Ecto neural progenitor cell (in vitro differentiated cells): Measurements from ENCODE around the gene ATRIP.
"Not testable (repeated sequence)": the region's sequence is repeated elsewhere in the genome, so short reads cannot be mapped to it uniquely, and the experiment has no call there.

Experiments used
- DNase-seq: peaks from one replicate; pipeline ENCODE4 v3.0.0-alpha.2; 2018; ENCODE audit warnings: low spot score

The ATRIP gene

DNA sequence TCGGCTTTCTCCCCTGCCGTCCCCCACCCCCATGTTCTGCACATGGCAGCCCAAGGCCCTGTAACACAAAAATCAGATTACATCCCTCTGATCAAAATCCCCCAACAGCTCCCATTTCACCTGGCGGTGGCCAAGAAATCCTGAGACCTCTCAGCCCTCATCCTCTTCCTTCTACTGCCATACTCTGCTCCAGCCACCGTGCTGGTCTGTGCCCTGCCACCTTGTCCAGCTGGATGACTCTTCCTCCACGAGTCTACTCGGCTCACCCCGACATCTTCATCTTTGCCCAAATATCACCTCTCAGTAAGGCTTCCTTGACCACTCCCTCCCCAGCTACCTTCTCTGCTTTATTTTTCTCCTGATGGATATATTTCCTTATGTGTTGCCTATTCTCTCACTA is 9.7 kb upstream of the ATRIP start:
- peak; percentile 41 for DNase-seq

DNA sequence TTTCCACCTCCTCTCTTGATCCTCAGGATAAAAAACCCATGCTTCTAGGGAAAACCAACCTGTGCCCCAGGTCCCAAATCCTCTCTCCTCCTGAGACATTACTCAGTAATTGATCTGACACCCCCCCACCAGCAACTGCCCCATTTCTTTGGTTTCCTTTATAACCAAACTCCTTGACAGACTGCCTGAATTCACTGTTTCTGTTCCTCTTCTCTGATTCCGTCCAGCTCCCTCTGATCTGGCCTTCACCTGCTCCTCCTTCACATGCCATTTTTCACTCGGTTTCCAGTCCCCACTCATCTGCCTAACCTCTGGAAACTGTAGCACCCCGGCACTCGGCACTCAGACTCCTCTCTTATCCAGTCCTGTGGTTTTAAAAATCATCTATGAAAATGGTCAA is 8.7 kb upstream of the ATRIP start:
- DNase-seq: no peak

DNA sequence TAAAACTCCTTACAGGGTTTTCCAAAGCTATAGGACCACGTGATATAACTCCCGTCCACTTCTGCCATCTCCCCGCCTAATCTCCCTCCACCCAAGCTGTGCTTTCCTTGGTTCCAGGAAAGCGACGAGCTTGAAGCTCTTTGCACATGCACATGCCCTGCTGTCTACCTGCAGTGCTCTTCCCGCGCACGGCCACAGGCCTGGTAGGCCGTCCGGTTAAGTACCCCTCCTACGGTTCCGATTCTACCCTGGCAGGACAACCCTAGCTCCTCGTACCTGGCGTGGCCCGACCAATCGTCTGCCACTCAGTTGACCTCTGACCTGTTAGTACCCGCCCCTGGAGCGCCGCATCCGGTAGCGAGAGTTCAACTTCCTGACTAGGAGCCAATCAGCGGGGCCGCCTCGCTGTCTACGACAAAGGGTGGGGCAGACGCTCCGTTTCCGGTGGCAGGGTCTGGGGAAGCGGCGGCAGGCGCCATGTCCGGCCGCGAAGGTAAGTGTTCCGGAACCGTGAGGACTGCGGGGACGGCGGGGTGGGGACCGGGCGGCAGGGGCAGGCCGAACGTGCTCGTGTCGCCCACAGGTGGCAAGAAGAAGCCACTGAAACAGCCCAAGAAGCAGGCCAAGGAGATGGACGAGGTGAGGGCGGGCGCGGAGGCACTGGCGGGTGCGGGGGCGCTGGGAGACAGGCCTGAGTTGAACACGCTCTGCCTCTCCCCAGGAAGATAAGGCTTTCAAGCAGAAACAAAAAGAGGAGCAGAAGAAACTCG is 6.5 kb upstream of the ATRIP start, which contains the start of the genes CCDC51 and TMA7:
Gene CCDC51, minus strand, starts transcription at position 300 of the 770 bp plus-strand sequence. CDS start 4,991 bp downstream, outside the sequence.
Gene TMA7, plus strand, starts transcription at position 438 of the 770 bp plus-strand sequence. Its CDS starts 40 bp downstream, at position 478.
- DNase-seq: peak; percentile 99

DNA sequence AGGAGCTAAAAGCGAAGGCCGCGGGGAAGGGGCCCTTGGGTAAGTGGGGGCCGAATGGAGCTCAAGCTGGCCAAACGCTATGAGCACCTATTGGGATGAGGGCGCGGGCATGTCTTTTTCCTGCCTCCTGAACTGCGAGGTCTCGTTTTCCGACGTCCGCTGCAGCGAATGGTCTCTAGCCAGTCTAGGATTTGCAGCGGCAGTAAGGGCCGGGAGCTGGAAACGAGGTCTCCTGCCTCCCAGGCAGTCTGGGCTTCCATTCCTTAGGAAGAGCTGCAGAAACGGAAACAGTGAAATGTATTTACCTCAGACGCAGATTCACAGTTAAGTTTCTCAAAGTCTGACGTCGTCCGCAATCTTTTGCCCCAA is 6.0 kb upstream of the ATRIP start:
- no peak for DNase-seq

DNA sequence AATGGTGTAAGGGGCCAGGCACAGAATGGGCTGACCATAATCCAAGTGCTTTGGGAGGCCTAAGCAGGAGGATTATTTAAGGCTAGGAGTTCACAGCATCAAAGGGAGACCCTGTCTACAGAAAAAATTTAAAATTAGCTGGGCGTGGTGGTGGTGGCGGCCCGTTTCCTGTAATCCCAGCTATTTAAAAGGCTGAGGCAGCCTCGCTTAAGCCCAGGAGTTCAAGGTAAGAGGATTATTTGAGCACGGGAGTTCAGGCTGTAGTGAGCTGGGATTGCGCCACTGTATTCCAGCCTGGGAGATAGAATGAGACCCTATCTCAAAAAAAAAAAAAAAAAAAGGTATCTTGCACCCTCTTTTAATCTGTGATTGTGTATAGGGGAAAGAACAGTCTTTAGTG is 4.6 kb upstream of the ATRIP start:
- DNase-seq: no peak

DNA sequence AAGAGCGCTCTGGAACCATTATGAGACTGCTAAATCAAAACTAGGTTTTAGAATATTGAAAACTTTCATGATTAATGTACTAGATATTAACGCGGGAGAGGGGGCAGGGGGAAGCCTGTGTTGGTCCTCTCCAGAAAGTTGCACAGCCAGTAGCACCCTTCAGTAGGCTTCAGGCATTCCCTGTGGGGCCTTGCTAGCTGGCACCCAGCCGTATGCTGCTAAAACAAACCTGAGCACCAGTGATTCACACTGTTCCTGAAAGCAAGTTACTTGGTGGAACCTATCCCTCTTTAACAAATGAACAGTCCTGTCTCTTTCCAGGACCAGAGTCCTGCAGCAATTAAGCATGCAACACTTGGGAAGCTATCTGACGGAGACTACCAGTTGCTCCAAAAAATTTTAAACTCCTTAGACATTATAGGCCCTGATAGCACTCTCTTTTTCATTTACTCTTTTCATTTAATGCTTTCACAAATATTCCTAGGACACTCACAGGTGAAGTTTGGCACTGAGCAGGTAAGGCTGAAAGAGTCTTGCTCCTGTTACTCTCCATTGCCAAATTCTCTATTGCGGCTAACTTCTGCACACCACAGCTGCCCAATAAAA is 1.2 kb upstream of the ATRIP start:
- peak; percentile 35 for DNase-seq

DNA sequence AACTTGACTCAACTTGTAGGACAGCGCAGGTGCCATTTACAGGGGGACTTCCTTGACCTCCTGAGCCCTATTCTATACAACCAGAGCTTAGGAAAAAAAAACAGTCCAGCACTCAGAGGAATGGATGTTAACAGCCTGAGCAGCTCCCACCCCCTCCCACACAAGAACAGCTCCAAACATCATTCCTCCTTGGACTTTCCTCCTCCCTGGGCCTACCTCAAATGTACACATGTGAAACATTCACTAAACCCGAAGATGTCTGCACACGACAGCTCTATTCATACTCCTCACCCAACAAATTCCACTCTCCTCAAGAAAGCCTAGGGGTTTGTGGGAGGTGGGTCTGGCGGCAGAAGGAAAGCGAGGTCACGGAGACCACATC is 503 bp upstream of the ATRIP start:
- peak; percentile 36 for DNase-seq

DNA sequence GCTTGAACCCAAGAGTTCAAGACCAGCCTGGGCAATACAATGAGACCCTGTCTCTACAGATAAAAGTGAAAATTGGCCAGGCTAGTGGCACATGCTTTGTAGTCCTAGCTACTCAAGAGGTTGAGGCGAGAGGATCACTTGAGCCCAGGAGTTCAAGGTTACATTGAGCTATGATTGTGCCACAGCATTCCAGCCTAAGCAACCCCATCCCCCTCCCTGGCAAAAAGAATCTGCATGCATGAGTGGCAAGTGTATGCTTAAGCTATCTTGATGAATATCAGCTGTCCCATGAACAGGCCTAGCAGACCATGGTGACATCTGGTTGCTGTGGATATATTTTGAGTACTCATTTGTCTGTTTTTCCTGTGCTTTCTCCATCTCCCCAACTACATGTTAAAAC is 4.7 kb downstream of the ATRIP start:
- no peak for DNase-seq

DNA sequence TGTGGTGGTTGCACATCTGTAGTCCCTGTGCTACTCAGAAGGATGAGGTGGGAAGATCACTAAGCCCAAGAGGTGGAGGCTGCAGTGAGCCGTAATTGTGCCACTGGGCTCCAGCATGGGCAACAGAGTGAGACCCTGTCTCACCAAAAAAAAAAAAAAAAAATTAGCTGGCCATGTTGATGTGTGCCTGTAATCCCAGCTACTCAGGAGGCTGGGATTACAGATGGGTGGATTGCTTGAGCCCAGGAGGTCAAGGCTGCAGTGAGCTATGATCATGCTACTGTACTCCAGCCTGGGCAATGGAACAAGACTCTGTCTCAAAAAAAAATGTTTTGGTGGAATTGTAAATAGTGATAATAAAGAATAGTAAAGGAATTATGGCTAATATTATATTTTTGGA is 9.9 kb downstream of the ATRIP start:
- DNase-seq: no peak

DNA sequence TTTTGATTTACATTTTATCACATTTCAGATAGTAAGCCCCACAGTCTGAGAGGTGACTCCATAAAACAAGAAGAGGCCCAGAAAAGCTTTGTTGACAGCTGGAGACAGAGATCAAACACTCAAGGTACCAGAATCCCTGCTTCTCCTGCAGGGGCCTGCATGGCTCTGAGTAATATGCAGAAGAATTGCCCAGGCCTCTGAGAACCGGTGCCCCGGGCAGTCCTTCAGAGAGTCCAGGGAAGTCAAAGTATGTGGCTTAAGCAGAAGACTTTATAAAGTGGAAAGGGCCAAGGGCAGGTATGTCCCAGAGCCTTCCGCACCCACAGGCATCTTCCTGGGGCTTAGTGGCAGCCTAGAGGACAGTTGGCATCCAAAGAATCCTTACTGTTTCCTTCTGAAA is 12.8 kb downstream of the ATRIP start:
- no peak for DNase-seq

DNA sequence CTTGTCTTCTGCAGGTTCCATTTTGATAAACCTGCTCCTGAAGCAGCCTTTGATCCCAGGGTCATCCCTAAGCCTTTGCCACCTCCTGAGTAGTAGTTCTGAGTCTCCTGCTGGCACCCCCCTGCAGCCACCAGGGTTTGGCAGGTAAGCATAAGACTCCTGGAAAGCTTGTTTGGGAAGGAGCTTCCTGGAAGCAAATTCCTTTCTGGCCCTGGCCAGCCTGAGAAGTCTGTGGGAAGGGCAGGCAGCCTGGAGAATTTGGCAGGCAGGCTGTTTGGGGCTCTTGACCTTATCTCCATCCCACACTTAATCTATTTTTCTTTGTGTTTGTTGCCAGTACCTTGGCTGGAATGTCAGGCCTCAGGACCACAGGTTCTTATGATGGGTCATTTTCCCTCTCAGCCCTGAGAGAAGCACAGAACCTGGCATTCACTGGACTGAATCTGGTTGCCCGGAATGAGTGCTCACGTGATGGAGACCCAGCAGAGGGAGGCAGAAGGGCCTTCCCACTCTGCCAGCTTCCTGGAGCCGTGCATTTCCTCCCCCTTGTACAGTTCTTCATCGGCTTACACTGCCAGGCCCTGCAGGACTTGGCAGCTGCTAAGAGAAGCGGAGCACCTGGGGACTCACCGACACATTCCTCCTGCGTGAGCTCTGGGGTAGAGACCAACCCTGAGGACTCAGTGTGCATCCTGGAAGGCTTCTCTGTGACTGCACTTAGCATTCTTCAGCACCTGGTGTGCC is 13.4 kb downstream of the ATRIP start:
- DNase-seq: no peak

DNA sequence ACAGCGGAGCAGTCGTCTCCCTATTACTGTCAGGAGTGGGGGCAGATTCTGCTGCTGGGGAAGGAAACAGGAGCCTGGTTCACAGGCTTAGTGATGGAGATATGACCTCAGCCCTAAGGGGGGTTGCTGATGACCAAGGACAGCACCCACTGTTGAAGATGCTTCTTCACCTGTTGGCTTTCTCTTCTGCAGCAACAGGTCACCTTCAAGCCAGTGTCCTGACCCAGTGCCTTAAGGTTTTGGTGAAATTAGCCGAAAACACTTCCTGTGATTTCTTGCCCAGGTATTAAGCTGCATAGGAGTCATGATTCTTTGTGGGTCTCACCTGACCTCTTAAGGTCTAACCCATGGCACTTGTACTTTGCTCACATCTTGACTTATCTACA is 14.0 kb downstream of the ATRIP start:
- DNase-seq: no peak

DNA sequence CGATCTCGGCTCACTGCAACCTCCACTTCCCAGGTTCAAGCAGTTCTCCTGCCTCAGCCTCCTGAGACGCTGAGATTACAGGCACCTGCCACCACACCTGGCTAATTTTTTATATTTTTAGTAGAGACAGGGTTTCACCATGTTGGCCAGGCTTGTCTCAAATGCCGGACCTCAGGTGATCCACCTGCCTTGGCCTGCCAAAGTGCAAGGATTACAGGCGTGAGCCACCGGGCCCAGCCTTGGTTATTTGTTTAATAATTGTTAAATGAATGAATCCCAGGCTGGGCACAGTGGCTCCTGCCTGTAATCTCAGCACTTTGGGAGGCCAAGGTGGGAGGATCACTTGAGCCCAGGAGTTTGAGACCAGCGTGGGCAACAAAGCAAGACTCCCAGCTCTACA is 15.2 kb downstream of the ATRIP start:
- not testable (repeated sequence) for DNase-seq

DNA sequence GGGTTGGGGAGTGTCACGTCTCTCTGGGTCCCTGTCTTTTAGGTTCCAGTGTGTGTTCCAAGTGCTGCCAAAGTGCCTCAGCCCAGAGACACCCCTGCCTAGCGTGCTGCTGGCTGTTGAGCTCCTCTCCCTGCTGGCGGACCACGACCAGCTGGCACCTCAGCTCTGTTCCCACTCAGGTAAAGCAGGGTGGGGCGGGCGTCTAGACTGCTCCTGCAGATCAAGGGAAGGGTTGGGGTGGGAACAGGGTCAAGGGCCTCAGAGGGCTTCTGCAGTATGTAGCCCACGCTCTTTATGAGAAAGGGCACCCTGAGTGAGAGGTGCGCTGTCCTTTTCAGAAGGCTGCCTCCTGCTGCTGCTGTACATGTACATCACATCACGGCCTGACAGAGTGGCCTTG is 17.2 kb downstream of the ATRIP start:
- no peak for DNase-seq

DNA sequence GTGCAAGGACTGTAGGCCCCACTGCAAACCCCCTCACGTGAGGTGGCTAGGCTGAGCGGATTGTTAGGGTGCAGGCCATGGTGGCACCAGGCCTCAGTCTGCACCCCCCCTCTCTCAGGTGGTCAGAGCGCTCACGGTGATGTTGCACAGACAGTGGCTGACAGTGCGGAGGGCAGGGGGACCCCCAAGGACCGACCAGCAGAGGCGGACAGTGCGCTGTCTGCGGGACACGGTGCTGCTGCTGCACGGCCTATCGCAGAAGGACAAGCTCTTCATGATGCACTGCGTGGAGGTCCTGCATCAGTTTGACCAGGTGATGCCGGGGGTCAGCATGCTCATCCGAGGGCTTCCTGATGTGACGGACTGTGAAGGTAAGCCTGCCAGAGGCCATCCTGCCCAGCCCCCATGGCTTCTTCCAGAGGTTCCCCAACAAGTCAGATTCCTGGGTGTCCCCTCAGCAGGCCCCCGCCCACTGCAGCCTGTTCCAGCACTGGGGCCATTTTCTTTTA is 18.2 kb downstream of the ATRIP start:
- DNase-seq: no peak

DNA sequence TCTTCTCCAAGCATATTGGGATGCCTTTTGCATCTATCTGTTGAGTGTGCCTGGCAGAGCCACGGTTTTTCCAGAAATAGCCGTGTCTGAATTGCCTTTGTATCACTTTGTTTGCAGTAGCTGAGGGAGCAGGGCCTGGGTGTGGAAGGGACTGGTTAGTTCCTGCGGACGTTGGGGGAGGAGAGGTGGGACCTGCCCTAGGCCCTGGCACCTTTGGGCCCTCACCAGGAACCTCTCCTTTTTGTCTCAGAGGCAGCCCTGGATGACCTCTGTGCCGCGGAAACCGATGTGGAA is 18.6 kb downstream of the ATRIP start:
- no peak for DNase-seq

DNA sequence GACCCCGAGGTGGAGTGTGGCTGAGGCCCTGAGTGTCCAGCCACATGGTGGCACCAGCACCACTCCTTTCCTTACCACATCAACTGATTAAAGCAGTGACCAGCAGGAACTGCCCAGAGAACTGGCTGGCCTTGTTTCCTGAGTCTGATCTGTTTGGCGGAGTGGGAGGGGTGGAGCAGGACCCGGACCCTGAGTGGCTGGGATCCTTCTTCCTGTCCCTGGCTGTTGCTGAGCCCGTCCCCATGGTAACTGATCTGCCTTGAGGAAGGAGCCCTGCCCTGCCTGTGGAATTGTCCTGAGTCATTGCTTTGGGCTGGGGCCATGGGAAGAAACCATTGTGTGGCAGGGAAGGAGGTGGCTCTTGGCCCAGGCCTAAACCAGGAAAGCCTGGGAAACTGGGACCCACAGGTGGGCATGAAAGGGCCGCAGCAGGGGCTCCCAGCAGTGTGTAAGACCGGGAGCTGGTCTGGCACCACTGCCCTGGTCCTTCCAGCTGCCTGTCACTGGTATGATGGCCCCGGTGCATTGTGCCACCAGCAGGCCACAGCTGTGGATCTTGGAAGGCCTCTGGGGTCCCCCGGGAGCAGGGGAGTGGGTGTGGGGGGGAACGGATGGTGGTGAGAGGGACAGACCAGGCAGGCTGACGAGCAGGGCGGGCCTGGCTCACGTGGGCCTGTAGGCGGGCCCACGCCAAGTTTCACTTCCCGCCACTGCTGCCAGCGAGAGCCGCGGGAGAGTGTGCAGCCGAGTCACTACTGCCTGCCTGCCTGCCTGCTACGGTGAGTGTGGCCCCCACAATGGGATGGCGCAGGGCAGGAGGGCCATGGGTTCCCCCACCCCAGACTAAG is 19.2 kb downstream of the ATRIP start:
- DNase-seq: peak; percentile 97

DNA sequence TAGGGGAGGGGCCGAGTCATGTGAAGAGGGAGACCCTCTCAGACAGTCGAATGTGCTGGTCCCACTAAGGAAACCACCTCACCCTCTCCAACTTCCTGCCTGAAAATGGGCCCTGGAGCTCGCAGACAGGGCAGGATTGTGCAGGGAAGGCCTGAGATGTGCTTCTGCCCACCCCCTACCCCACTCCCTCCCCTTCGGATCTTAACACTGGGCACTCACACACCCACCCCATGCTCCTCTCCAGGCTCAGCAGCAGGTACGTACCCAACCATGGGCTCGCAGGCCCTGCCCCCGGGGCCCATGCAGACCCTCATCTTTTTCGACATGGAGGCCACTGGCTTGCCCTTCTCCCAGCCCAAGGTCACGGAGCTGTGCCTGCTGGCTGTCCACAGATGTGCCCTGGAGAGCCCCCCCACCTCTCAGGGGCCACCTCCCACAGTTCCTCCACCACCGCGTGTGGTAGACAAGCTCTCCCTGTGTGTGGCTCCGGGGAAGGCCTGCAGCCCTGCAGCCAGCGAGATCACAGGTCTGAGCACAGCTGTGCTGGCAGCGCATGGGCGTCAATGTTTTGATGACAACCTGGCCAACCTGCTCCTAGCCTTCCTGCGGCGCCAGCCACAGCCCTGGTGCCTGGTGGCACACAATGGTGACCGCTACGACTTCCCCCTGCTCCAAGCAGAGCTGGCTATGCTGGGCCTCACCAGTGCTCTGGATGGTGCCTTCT is 20.0 kb downstream of the ATRIP start:
- DNase-seq: no peak

DNA sequence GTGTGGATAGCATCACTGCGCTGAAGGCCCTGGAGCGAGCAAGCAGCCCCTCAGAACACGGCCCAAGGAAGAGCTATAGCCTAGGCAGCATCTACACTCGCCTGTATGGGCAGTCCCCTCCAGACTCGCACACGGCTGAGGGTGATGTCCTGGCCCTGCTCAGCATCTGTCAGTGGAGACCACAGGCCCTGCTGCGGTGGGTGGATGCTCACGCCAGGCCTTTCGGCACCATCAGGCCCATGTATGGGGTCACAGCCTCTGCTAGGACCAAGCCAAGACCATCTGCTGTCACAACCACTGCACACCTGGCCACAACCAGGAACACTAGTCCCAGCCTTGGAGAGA is 20.5 kb downstream of the ATRIP start:
- no peak for DNase-seq

DNA sequence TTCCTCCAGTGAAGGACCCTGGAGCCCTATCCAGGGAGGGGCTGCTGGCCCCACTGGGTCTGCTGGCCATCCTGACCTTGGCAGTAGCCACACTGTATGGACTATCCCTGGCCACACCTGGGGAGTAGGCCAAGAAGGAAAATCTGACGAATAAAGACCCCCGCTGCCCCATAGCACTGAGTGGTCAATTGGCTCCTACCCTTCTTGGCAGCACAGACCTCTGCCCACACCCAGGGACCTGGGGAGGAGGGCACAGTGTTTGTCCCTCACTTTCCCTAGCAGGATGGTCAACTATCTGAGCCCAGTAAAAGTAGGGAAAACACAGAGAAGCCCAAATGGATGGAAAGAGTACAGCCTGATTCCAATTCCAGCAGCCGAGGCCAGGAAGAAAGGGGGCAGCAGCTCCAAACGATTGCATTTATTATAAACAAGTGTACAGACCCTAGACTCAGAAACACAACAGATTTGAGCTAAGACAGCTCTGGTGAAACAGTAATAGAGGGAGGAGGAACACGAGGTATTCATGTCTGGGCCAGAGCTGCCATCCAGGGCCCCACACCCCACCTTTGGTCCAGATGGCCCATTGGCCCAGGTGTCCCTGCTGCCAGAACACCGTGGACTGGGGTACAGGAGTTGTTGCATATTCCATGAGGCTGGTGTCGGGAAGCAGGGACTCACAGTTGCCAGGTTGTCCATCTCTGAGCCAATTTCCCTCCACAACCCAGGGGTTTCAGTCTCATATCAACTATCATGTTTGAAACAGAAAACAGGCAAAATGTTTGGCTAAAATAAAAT is 21.1 kb downstream of the ATRIP start:
- no peak for DNase-seq

DNA sequence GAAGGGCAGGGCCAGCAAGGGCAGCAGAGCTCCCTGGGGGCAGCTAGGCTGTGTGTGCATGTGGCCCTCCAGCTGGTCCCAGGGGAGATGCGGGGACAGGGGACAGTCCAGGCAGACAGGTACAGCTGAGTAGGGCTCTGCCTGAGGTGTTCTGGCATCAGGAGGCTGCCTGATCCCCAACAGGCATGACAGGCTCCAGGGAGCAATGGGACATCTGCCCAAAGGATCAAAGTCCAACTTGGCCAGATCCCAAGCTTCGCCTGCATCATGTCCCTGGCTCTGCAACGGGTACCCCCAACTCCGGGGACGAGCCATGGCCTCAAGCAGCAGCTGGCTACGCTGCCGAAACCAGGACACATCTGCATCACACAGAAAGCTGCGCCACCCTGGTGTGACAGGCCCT is 21.8 kb downstream of the ATRIP start:
- DNase-seq: no peak
